ENCODE measurements around the gene TRIM41. TPM values are rescaled to one million over a fixed set of nuclear protein-coding genes. Genes with fewer than 3 reads are reported as not detected.

The TRIM41 gene
- total RNA-seq, 1 donor, result 6.1 TPM

DNA sequence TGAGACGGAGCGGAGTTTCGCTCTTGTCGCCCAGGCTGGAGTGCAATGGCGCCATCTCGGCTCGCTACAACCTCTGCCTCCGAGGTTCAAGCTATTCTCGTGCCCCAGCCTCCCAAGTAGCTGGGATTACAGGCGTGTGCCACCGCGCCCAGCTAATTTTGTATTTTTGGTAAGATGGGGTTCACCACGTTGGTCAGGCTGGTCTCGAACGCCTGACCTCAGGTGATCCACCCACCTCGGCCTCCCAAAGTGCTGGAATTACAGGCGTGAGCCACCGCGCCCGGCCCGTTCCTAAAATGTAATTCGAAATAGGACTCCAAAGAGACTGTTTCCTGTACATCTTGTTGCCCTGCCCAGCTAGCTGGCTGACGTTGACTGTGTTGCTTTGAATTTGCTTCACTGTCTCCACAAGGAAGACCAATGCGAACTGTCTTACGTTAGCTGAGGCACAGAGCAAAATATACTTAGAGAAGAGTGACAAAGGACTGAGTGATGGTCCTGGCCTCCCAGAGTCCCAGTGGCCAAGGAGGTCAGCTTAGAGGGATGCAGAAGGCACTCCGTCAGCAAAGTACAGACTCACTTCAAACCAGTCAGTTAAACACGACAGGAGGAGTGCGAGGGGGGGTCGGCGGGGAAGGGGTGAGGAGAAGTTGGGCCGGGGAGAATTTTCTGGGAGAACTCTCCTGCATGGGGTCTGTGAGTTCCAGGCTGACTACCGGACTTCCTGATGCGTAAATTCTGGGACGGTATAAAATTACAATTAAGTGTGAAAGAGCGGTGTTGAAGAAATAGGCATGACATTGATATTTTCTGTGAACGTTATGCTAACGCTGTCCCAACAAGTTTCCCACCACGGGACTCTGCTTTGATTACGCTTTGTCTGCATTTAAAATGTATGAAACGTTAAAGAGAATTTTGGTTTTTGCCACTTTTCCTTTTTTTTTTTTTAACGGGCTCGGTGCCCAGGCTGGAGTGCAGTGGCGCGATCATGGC, 6.8 kb upstream of the TRIM41 start:
- Histone ChIP-seq H3K9me3 (ENCODE audit: low read depth, low read length) (no peaks in the 10 kb centered on the region), H3K4me3 (ENCODE audit: low read length) (peak overlapping the region; percentile 33), H3K27me3 (ENCODE audit: insufficient read depth, low read length) (peaks cover 3% of the 10 kb centered on the region), H3K4me1 (ENCODE audit: insufficient read depth, low read length) (peaks cover 34% of the 10 kb centered on the region)

DNA sequence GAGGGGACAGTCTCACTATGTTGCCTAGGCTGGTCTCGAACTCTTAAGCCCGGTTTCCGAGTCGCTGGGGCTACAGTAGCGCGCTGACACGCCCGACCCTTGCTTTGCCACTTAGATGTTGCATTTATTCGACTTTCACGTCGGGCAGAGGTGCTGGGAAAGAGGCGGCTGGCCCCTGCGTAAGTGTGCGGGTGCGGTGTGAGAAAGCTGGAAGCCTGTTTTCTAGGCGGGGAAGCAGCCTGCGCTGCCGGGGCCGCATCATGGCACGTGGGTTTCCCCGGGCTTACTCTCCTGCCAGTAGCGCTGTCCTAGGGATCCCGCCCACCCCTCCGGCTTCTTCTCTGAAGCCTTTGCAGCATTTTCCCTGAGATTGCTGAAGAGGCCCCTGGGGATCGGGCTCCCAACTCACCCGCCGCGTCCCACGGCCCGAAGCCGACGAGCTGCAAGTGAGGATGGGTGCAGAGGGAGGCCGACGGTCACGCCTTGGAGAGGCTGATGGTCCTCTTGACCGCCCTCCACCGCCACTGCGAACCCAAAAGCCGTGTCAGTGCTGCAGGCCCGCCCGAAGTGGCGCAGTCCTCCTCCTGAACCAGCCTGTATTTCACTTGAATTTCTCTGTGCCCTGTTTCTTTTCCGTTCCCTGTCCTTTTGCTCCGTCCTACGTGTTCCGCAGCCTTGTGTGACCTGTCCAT, 5.8 kb upstream of the TRIM41 start:
- H3K9me3 ChIP-seq (ENCODE audit: low read depth, low read length), result no peaks in the 10 kb centered on the region
- H3K27me3 ChIP-seq (ENCODE audit: insufficient read depth, low read length), result peaks cover 3% of the 10 kb centered on the region
- H3K4me3 ChIP-seq (ENCODE audit: low read length), result peak overlapping the region; percentile 39
- peaks cover 43% of the 10 kb centered on the region for H3K4me1 ChIP-seq (ENCODE audit: insufficient read depth, low read length)

DNA sequence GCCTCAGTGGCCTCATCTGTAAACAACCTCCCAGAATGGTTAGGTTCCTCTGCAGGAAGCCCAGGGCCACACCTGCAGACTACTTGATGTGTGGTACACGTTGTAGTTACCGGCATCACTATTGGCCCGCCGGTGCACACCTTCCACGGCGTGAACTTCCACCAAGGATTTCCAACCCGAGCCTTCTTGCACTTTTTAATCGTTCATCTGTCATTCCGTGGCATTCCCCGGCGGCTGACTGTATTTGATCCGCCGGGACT, 5.3 kb upstream of the TRIM41 start:
- Histone ChIP-seq H3K4me3 (ENCODE audit: low read length) (peak overlapping the region; percentile 39), H3K4me1 (ENCODE audit: insufficient read depth, low read length) (peaks cover 48% of the 10 kb centered on the region), H3K27me3 (ENCODE audit: insufficient read depth, low read length) (peaks cover 3% of the 10 kb centered on the region), H3K9me3 (ENCODE audit: low read depth, low read length) (no peaks in the 10 kb centered on the region)

DNA sequence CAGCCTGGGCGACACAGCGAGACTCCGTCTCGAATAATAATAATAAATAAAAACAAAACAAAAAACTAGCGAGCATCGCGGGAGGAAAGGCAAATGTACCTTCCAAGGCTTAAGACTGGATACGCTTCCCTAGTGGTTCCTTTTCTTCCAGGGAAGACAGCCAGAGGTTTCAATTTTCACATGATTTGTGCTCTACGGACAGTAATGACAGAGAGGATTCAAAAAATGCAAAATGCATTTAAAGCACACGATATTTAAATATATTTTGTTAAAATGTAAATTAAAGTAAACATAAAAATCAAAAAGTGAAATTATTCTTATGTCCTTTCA, 4.3 kb upstream of the TRIM41 start:
- Histone ChIP-seq H3K4me3 (ENCODE audit: low read length) (peak overlapping the region; percentile 39), H3K4me1 (ENCODE audit: insufficient read depth, low read length) (peaks cover 49% of the 10 kb centered on the region), H3K9me3 (ENCODE audit: low read depth, low read length) (no peaks in the 10 kb centered on the region), H3K27me3 (ENCODE audit: insufficient read depth, low read length) (peaks cover 3% of the 10 kb centered on the region)

DNA sequence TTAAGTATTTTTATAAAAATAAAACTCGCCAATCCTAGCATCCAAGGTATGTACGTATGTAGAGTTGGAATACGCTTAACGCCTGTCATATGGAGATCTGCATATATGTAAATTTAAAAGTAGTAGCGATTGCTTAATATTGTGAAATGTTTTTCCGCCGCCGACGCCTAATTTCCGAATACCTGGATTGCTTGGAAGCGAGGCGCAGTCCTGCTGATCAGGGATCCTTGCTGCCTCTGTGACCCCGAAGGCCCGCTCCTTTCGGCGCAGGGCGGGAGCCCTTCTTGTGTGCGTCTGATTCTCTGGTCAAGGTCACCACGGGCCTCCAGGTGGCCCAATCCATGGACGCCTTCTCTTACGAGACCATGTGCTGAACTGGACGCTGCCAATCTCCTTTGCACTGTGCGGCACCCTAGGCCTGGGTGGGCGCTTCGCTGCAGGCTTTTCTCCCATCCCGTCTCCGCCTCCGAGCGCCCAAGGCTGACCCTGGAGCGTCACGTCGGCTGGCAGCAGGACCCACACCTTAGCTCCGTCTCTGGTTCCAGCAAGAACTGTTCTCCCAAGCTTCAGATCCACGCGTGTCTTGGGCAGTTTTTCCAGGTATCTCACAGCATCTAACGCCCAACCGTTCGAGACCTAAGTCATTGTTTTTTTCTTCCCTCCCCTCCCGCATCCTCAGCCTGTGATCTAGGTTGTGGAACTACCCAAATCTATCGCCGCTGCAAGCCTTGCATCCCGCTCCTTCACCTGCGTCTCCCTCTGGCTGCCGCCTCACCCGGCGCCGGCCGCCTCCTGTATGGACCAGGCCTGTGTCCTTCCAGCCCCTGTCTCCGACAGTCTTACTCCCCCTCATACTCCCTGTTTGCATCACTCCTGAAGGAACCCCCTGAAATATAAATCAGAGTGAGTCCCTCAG, 3.6 kb upstream of the TRIM41 start:
- Histone ChIP-seq H3K9me3 (ENCODE audit: low read depth, low read length) (no peaks in the 10 kb centered on the region), H3K4me3 (ENCODE audit: low read length) (no peak overlapping the region), H3K27me3 (ENCODE audit: insufficient read depth, low read length) (peaks cover 3% of the 10 kb centered on the region), H3K4me1 (ENCODE audit: insufficient read depth, low read length) (peaks cover 56% of the 10 kb centered on the region)

DNA sequence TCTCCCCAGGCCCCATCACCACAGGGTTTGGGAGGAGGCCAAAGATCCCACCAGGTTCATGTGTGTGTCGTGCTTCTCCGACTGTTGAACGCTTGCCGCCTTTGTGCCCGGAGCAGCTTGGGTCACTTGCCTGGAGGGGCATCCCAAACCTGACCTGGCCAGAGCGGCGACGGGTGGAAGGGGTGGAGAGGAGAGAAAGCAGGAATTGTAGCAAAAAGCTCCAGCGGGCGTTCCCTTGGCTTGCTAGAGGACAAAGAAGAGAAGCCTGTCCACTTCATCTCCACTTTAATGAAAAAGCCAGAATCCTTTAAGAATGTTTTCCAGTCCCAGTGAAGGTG, 2.9 kb upstream of the TRIM41 start:
- H3K4me1 ChIP-seq (ENCODE audit: insufficient read depth, low read length), result peaks cover 62% of the 10 kb centered on the region
- no peaks in the 10 kb centered on the region for H3K9me3 ChIP-seq (ENCODE audit: low read depth, low read length)
- peaks cover 3% of the 10 kb centered on the region for H3K27me3 ChIP-seq (ENCODE audit: insufficient read depth, low read length)
- no peak overlapping the region for H3K4me3 ChIP-seq (ENCODE audit: low read length)

DNA sequence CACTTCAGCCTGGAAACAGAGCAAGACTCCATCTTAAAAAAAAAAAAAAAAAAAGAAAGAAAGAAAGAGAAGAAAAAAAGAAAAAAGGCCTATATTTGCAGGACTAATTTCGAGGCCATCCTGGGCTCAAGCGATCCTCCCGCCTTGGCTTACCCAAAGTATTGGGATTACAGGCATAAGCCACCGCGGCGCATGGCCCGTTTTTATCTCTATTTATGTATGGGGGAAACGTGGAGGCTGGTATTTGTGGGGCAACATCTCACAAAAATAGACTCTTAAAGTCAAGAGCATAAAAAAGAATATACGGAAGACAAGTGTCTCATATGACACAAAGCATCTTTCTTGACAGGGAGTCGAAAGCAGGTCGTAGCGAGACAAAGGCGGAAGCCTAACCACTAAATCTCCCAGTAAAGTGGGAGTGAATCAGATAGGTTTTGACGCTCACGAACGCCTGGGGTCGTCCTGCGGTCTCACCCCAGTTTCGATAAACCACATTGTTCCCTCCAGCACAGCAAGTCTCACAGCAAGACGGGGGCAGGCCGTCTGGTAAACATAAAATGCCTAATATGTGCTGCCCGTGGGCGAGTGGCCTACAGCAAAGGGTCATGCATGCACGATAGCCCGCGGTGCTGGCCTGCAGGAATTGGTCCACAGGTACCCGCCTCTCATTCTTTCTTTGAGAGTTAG, 1.8 kb upstream of the TRIM41 start:
- Histone ChIP-seq H3K27me3 (ENCODE audit: insufficient read depth, low read length) (peaks cover 3% of the 10 kb centered on the region), H3K4me3 (ENCODE audit: low read length) (no peak overlapping the region), H3K4me1 (ENCODE audit: insufficient read depth, low read length) (peaks cover 67% of the 10 kb centered on the region), H3K9me3 (ENCODE audit: low read depth, low read length) (no peaks in the 10 kb centered on the region)

DNA sequence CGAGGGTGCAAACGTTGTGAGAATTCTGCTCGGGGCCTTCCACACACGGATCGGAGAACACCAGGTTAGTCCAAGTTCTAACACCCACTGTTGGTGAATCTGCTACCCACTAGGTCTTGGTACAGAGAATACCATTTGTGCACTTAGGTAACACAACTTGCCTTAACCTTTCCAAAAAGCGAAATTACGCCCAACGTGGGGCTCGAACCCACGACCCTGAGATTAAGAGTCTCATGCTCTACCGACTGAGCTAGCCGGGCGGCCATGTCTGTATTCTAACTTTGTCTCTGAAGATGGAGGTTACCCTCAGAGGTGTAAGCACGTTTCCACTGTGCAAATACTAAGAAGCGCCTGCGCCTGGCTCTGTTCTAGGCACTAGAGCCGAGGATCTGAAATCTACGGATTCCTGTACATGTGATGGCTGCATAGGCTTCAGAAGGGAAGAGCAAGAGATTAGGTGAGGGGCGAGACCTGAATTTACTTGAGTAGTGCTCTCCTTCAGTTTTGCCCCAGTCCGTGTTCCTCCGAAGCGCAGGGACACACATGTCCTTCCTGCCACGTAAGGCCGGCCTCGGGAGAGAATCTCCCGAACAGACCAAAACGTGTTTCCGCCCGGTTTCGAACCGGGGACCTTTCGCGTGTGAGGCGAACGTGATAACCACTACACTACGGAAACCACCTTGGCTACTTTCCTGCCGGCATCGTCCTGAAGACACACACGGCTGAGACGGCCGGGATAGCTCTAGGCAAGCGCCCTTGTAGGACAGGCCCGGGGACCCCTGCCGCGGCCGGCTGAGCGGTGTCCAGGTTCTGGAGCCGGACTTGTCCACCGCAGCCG, 1.1 kb upstream of the TRIM41 start:
- Histone ChIP-seq H3K9me3 (ENCODE audit: low read depth, low read length) (no peaks in the 10 kb centered on the region), H3K27me3 (ENCODE audit: insufficient read depth, low read length) (peaks cover 3% of the 10 kb centered on the region), H3K4me3 (ENCODE audit: low read length) (peak overlapping the region; percentile 87), H3K4me1 (ENCODE audit: insufficient read depth, low read length) (peaks cover 65% of the 10 kb centered on the region)

DNA sequence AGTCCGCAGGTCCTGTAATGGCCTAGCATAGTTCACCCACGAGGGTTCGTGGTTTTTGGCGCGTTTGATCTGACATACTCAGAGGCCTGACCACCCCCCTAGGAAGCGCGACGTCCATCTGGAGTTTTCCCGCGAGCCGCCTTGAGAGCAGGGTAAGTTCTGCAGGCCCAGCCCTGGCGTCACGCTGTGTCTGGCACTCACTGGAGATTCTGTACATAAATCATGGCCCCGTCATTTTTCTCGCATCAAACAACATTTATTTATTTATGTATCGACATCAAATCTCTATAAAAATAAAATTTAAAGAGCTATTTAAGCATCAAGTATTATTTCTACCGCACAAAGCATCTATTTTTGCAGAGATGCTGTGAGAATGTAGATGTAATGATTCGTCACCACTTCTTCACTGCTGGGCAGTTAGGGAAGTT, 437 bp upstream of the TRIM41 start:
- Histone ChIP-seq H3K27me3 (ENCODE audit: insufficient read depth, low read length) (peaks cover under 1% of the 10 kb centered on the region), H3K9me3 (ENCODE audit: low read depth, low read length) (no peaks in the 10 kb centered on the region), H3K4me3 (ENCODE audit: low read length) (peak overlapping the region; percentile 87), H3K4me1 (ENCODE audit: insufficient read depth, low read length) (peaks cover 58% of the 10 kb centered on the region)

DNA sequence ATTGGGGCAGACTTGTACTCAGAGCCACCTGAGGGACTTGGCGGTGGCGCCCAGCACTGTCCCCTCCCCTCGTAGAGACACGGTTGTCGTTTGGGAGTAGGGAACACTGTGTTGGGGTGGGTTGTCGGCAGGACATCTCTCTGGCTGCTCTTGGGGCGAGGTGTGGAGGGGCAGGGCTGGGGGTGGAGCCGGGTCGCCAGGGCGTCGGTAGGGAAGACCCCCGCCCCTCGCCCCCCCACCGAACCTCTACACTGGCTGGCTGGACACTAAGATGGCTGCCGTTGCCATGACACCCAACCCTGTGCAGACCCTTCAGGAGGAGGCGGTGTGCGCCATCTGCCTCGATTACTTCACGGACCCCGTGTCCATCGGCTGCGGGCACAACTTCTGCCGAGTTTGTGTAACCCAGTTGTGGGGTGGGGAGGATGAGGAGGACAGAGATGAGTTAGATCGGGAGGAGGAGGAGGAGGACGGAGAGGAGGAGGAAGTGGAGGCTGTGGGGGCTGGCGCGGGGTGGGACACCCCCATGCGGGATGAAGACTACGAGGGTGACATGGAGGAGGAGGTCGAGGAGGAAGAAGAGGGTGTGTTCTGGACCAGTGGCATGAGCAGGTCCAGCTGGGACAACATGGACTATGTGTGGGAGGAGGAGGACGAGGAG, 778 bp downstream of the TRIM41 start:
- peaks cover 46% of the 10 kb centered on the region for H3K4me1 ChIP-seq (ENCODE audit: insufficient read depth, low read length)
- H3K27me3 ChIP-seq (ENCODE audit: insufficient read depth, low read length), result no peaks in the 10 kb centered on the region
- H3K9me3 ChIP-seq (ENCODE audit: low read depth, low read length), result no peaks in the 10 kb centered on the region
- peak overlapping the region; percentile 87 for H3K4me3 ChIP-seq (ENCODE audit: low read length)

DNA sequence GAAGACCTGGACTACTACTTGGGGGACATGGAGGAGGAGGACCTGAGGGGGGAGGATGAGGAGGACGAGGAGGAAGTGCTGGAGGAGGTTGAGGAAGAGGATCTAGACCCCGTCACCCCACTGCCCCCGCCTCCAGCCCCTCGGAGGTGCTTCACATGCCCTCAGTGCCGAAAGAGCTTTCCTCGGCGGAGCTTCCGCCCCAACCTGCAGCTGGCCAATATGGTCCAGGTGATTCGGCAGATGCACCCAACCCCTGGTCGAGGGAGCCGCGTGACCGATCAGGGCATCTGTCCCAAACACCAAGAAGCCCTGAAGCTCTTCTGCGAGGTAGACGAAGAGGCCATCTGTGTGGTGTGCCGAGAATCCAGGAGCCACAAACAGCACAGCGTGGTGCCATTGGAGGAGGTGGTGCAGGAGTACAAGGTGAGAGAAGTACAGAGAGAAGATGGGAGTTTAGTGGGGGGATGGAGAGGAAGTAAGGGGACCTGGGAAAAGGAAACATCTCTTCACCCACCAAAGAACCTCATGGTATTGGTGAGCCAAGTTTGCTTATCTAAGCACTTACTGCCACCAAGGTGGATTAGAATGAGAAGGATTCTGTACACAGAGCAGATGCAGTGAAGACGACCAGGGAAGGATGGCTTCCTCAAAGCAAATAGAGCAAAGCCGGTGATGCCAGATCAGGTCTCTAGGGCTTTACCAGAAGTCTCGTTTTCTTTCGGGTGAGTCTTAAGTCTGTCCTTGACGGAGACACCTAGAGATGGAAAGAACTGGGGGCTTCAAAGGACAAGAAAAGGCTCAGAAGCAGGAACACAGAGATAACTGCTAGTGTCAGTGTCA, 1.5 kb downstream of the TRIM41 start:
- Histone ChIP-seq H3K9me3 (ENCODE audit: low read depth, low read length) (no peaks in the 10 kb centered on the region), H3K4me1 (ENCODE audit: insufficient read depth, low read length) (peaks cover 46% of the 10 kb centered on the region), H3K4me3 (ENCODE audit: low read length) (peak overlapping the region; percentile 87), H3K27me3 (ENCODE audit: insufficient read depth, low read length) (no peaks in the 10 kb centered on the region)

DNA sequence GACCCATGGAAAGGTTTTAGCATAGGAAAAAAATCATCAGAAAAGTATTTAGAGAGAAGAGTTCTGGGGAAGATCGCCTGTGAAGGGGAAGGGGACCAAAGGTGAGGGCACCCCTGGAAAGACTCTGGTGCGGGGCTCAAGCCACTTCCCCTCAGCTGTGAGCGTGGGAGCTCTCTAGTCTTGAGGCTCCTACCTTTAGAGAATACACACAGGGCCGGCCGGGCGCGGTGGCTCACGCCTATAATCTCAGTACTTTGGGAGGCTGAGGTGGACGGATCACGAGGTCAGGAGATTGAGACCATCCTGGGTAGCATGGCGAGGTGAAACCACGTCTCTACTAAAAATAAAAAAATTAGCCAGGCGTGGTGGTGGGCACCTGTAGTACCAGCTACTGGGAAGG, 6.9 kb downstream of the TRIM41 start:
- H3K4me3 ChIP-seq (ENCODE audit: low read length), result no peak overlapping the region
- no peaks in the 10 kb centered on the region for H3K27me3 ChIP-seq (ENCODE audit: insufficient read depth, low read length)
- H3K4me1 ChIP-seq (ENCODE audit: insufficient read depth, low read length), result peaks cover 16% of the 10 kb centered on the region
- H3K9me3 ChIP-seq (ENCODE audit: low read depth, low read length), result no peaks in the 10 kb centered on the region

DNA sequence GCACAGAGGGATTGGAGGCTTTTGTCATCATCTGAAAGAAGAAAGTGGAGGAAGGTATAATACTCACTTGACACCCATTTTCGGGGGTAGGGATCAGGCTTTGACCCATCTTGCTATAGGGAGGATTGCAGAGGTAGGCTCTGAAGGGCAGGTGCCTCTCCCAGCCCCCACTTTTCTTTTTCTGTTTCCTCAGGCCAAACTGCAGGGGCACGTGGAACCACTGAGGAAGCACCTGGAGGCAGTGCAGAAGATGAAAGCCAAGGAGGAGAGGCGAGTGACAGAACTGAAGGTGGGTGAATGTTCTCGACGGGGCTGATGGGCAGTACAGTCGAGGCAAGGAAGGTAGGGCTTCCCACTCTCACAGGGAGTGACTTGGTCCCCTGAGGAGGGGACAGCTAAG, 7.5 kb downstream of the TRIM41 start:
- Histone ChIP-seq H3K4me1 (ENCODE audit: insufficient read depth, low read length) (peaks cover 11% of the 10 kb centered on the region), H3K9me3 (ENCODE audit: low read depth, low read length) (no peaks in the 10 kb centered on the region), H3K4me3 (ENCODE audit: low read length) (no peak overlapping the region), H3K27me3 (ENCODE audit: insufficient read depth, low read length) (no peaks in the 10 kb centered on the region)

Measured in mononuclear cell (primary cell).